Mesenchymal stem cell (in vitro differentiated cells and primary cell): Measurements from ENCODE around the gene GNAI1.

Experiments
- DNase-seq: peaks from one replicate; pipeline ENCODE4 v3.0.0-alpha.2; 2013
- H2AFZ ChIP-seq: one replicate; pipeline ENCODE4 v1.6.1; 2013; ENCODE audit warnings: low read depth, mild to moderate bottlenecking, control low read depth, inconsistent platforms, low read length, moderate library complexity
- H2AK5ac ChIP-seq: 2 replicates; pipeline ENCODE4 v1.6.1; 2013; ENCODE audit warnings: low read length, moderate library complexity, mild to moderate bottlenecking, inconsistent platforms; ENCODE audit not compliant: severe bottlenecking
- H2BK120ac ChIP-seq: one replicate; pipeline ENCODE4 v1.6.1; 2013; ENCODE audit warnings: low read depth, mild to moderate bottlenecking, inconsistent platforms, low read length, moderate library complexity
- H2BK12ac ChIP-seq, 2 experiments: one replicate each; pipeline ENCODE4 v1.6.1; 2013; ENCODE audit warnings: inconsistent platforms in 2 of 2, low read length in 2 of 2, mild to moderate bottlenecking in 2 of 2, moderate library complexity in 2 of 2, control low read depth in 1 of 2
- H2BK15ac ChIP-seq: one replicate; pipeline ENCODE4 v1.6.1; 2013; ENCODE audit warnings: mild to moderate bottlenecking, low read depth, inconsistent platforms; ENCODE audit not compliant: poor library complexity, severe bottlenecking
- H2BK5ac ChIP-seq: 2 replicates; pipeline ENCODE4 v1.6.1; 2013; ENCODE audit warnings: low read depth, mild to moderate bottlenecking, low read length, control low read depth, inconsistent platforms; ENCODE audit not compliant: poor library complexity, severe bottlenecking
- H3K14ac ChIP-seq, 2 experiments: one replicate each; pipeline ENCODE4 v1.6.1; 2013; ENCODE audit warnings: inconsistent platforms in 2 of 2, low read length in 2 of 2, control low read depth in 1 of 2, mild to moderate bottlenecking in 1 of 2, moderate library complexity in 1 of 2
- H3K18ac ChIP-seq, 2 experiments: one replicate each; pipeline ENCODE4 v1.6.1; 2013; ENCODE audit warnings: inconsistent platforms in 2 of 2, low read length in 2 of 2, control low read depth in 1 of 2, low read depth in 1 of 2, mild to moderate bottlenecking in 1 of 2
- H3K23ac ChIP-seq, 2 experiments: one replicate each; pipeline ENCODE4 v1.6.1; 2013; ENCODE audit warnings: inconsistent platforms in 2 of 2, low read length in 2 of 2, mild to moderate bottlenecking in 2 of 2, moderate library complexity in 2 of 2, control low read depth in 1 of 2
- H3K27ac ChIP-seq: 2 replicates; pipeline ENCODE4 v1.5.1; 2013; ENCODE audit warnings: mild to moderate bottlenecking, moderate library complexity, low read length, control low read depth, inconsistent platforms; ENCODE audit not compliant: poor library complexity, severe bottlenecking
- H3K27me3 ChIP-seq, 2 experiments: 2 replicates each; pipeline versions ENCODE4 v1.6.1 to v1.7.0; 2013; ENCODE audit warnings: low read length in 2 of 2, mild to moderate bottlenecking in 2 of 2, moderate library complexity in 2 of 2, control low read depth in 1 of 2, inconsistent platforms in 1 of 2; ENCODE audit not compliant: control insufficient read depth in 1 of 2, insufficient read depth in 1 of 2
- H3K36me3 ChIP-seq, 2 experiments: 2 replicates each; pipeline versions ENCODE4 v1.6.1 to v1.7.0; 2013; ENCODE audit warnings: low read length in 2 of 2, control low read depth in 1 of 2, inconsistent platforms in 1 of 2, low read depth in 1 of 2, mild to moderate bottlenecking in 1 of 2; ENCODE audit not compliant: insufficient read depth in 2 of 2, control insufficient read depth in 1 of 2
- H3K4ac ChIP-seq, 2 experiments: one replicate each; pipeline ENCODE4 v1.6.1; 2013; ENCODE audit warnings: inconsistent platforms in 2 of 2, low read length in 2 of 2, mild to moderate bottlenecking in 2 of 2, moderate library complexity in 2 of 2, control low read depth in 1 of 2, low read depth in 1 of 2
- H3K4me1 ChIP-seq: 2 replicates; pipeline ENCODE4 v1.6.1; 2013; ENCODE audit warnings: low read depth, low read length, control low read depth; ENCODE audit not compliant: control insufficient read depth, insufficient read depth
- H3K4me2 ChIP-seq: 2 replicates; pipeline ENCODE4 v1.6.1; 2013; ENCODE audit warnings: low read length, mild to moderate bottlenecking, inconsistent platforms; ENCODE audit not compliant: poor library complexity, severe bottlenecking
- H3K4me3 ChIP-seq, 2 experiments: 2 replicates each; pipeline versions ENCODE4 v1.5.1 to v1.7.0; 2013; ENCODE audit warnings: low read length in 2 of 2, mild to moderate bottlenecking in 2 of 2, control low read depth in 1 of 2, low read depth in 1 of 2; ENCODE audit not compliant: insufficient read depth in 1 of 2
- H3K79me1 ChIP-seq: replicated peaks from 2 replicates; pipeline ENCODE4 v1.6.1; 2013; ENCODE audit warnings: mild to moderate bottlenecking, control low read depth, low read length, inconsistent platforms; ENCODE audit not compliant: poor library complexity, severe bottlenecking
- H3K9ac ChIP-seq: 2 replicates; pipeline ENCODE4 v1.7.0; 2013; ENCODE audit warnings: mild to moderate bottlenecking, low read length, moderate library complexity
- H3K9me3 ChIP-seq: 2 replicates; pipeline ENCODE4 v1.7.0; 2013; ENCODE audit warnings: mild to moderate bottlenecking, low read length; ENCODE audit not compliant: control insufficient read depth
- H4K8ac ChIP-seq: one replicate; pipeline ENCODE4 v1.6.1; 2013; ENCODE audit warnings: inconsistent platforms, mild to moderate bottlenecking, low read length, moderate library complexity
- H4K91ac ChIP-seq: one replicate; pipeline ENCODE4 v1.6.1; 2013; ENCODE audit warnings: mild to moderate bottlenecking, low read length, inconsistent platforms
- WGBS: methylation state at CpG from one replicate; pipeline ENCODE4 v1.1.7; 2013; ENCODE audit warnings: mixed read lengths; 5-methylcytosine and 5-hydroxymethylcytosine counted together

GNAI1 gene

DNA sequence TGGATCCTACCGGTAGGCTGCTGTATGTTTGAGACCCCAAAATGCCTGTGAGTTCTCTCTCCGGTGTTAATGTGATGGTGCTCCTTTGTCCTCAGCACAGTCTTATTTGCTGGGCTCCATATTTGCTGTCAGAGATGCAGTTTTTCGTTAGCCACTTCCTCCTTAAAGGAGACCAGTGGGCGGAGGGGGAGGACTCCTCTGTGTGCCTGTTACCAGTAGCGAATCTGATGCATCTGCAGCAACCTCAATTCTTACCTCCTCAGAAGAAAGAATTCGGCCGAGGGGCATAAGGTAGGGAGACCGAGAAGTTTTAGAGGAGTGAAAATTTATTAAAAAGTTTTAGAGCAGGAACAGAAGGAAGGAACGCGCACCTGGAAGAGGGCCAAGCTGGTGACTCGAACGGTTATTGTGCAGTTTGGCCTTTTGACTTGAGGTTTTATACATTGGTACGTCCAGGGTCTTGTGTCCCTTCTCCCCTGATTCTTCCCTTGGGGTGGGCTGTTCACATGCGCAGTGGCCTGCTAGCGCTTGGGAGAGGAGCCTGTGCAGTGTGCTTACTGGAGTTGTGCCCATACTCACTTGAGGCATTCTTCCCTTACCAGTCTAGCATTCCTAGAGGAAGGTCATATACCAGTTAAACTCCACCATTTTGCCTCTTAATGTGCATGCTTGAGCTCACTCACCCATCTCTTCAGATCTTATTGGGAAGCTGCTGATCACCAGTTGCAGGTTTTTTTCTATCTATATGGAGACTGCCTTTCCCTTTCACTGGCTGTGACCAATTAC lies 49.5 kb downstream of the GNAI1 start:
- Histone ChIP-seq H3K9me3 (no peaks in the 10 kb centered on the region), H3K4me3 (no peak overlapping the region), H3K27me3 (no peaks in the 10 kb centered on the region), H2BK5ac (no peak overlapping the region), H3K9ac (no peak overlapping the region), H3K4ac (no peak overlapping the region), H2BK12ac (no peak overlapping the region), H3K27ac (no peak overlapping the region), H3K4me2 (no peak overlapping the region), H3K36me3 (no peaks in the 10 kb centered on the region), H3K79me1 (peaks cover 6% of the 10 kb centered on the region), H4K91ac (no peak overlapping the region), H3K14ac (no peak overlapping the region), H4K8ac (no peak overlapping the region), H2BK120ac (no peak overlapping the region), H2AFZ (no peak overlapping the region), H3K23ac (no peak overlapping the region), H3K18ac (no peak overlapping the region), H2AK5ac (no peak overlapping the region), H2BK15ac (no peak overlapping the region), H3K4me1 (no peaks in the 10 kb centered on the region)
- WGBS, result 88% methylated on average over 13 of the region's 15 CpGs
- DNase-seq, result no peak

DNA sequence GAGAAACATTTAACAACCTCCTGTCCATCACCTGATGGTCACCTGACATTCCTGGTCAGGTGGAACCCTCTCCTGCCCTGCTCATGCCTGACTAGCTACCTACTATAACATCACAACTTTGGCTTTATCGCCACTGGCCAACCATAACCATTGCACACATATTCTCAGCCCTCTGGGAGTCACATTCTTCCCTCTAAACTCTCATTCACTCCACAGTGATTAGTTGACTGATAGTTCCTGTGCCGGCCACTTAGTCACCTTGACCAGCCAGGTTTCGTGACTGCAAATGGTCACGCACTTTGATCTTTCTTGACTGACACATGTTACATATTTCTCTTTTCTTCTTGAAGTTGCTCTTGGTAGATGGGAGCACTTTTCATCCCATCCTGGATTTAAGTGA lies 50.1 kb downstream of the GNAI1 start:
- H4K8ac ChIP-seq, result no peak overlapping the region
- H3K18ac ChIP-seq, result no peak overlapping the region
- H3K9me3 ChIP-seq, result no peaks in the 10 kb centered on the region
- H3K79me1 ChIP-seq, result peaks cover 7% of the 10 kb centered on the region
- H3K9ac ChIP-seq, result no peak overlapping the region
- no peak overlapping the region for H2BK12ac ChIP-seq
- DNase-seq, result no peak
- H3K14ac ChIP-seq, result no peak overlapping the region
- H3K4me1 ChIP-seq, result no peaks in the 10 kb centered on the region
- H2BK120ac ChIP-seq, result no peak overlapping the region
- H3K4ac ChIP-seq, result no peak overlapping the region
- H2AK5ac ChIP-seq, result no peak overlapping the region
- no peak overlapping the region for H2BK5ac ChIP-seq
- no peak overlapping the region for H3K4me2 ChIP-seq
- no peak overlapping the region for H2AFZ ChIP-seq
- no peak overlapping the region for H3K27ac ChIP-seq
- no peaks in the 10 kb centered on the region for H3K36me3 ChIP-seq
- WGBS, result 100% methylated on average over 1 of the region's 4 CpGs
- no peak overlapping the region for H2BK15ac ChIP-seq
- H4K91ac ChIP-seq, result no peak overlapping the region
- H3K27me3 ChIP-seq, result no peaks in the 10 kb centered on the region
- no peak overlapping the region for H3K23ac ChIP-seq
- H3K4me3 ChIP-seq, result no peak overlapping the region

DNA sequence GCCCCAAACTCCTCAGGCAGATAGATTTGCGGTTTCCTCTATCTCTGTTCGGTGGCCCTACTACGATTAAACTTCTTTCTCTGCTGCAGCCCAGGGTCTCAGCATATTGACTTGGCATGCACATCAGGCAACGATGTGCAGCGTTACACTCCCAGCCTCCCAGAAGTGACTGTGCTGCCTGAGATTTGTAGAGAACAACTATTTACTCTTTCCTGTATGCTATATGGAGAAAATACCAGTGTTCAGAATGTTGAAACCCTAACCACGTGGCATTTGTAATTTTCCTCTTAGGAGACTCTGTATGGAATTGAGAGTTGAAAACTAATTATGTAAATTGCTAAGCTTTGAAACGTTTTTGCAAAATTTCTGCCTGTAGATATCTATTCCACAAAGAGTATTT lies 50.9 kb downstream of the GNAI1 start:
- Histone ChIP-seq H3K4me2 (no peak overlapping the region), H3K23ac (no peak overlapping the region), H3K18ac (no peak overlapping the region), H4K91ac (no peak overlapping the region), H3K79me1 (peaks cover 7% of the 10 kb centered on the region), H2BK12ac (no peak overlapping the region), H2BK15ac (no peak overlapping the region), H2AK5ac (no peak overlapping the region), H3K27me3 (no peaks in the 10 kb centered on the region), H2AFZ (no peak overlapping the region), H3K4ac (no peak overlapping the region), H3K4me1 (no peaks in the 10 kb centered on the region), H3K9ac (no peak overlapping the region), H4K8ac (peak overlapping the region; percentile 38), H3K9me3 (no peaks in the 10 kb centered on the region), H3K27ac (no peak overlapping the region), H3K4me3 (no peak overlapping the region), H2BK120ac (no peak overlapping the region), H2BK5ac (no peak overlapping the region), H3K36me3 (no peaks in the 10 kb centered on the region), H3K14ac (no peak overlapping the region)
- 86% methylated on average over 6 of the region's 7 CpGs for WGBS
- DNase-seq, result peak; percentile 50

GRCh38 chr7:80186721-80187120 lies 52.1 kb downstream of the GNAI1 start:
- no peaks in the 10 kb centered on the region for H3K4me1 ChIP-seq
- DNase-seq, result no peak
- H3K23ac ChIP-seq, result no peak overlapping the region
- H3K27me3 ChIP-seq, result no peaks in the 10 kb centered on the region
- H3K14ac ChIP-seq, result no peak overlapping the region
- no peak overlapping the region for H2BK15ac ChIP-seq
- H3K18ac ChIP-seq, result no peak overlapping the region
- H2AK5ac ChIP-seq, result no peak overlapping the region
- peaks cover 8% of the 10 kb centered on the region for H3K79me1 ChIP-seq
- H3K27ac ChIP-seq, result no peak overlapping the region
- H3K9me3 ChIP-seq, result no peaks in the 10 kb centered on the region
- H2BK12ac ChIP-seq, result no peak overlapping the region
- no peak overlapping the region for H4K91ac ChIP-seq
- H3K36me3 ChIP-seq, result no peaks in the 10 kb centered on the region
- H2BK120ac ChIP-seq, result no peak overlapping the region
- no peak overlapping the region for H3K4ac ChIP-seq
- no peak overlapping the region for H3K4me3 ChIP-seq
- H3K4me2 ChIP-seq, result no peak overlapping the region
- H2BK5ac ChIP-seq, result no peak overlapping the region
- H2AFZ ChIP-seq, result no peak overlapping the region
- no peak overlapping the region for H4K8ac ChIP-seq
- no peak overlapping the region for H3K9ac ChIP-seq
